Measurements from ENCODE around the gene RAB20. TPM values are rescaled to one million over a fixed set of nuclear protein-coding genes. Genes with fewer than 3 reads are reported as not detected.

Gene RAB20
- total RNA-seq, 4 donors from 2014 or later: 0.77 to 12.4 (median 9.1) TPM

- Histone ChIP-seq H3K4me1 (peaks cover 0 to 6% of the 10 kb centered on the region in 2 donors), H3K36me3 (no peaks in the 10 kb centered on the region), H3K4me3 (no peak overlapping the region), H3K27me3 (no peaks in the 10 kb centered on the region), H3K27ac (no peak overlapping the region), H3K9me3 (no peaks in the 10 kb centered on the region)
- DNase-seq: no peak
- TF ChIP-seq CTCF (IDR thresholded peaks at IDR 0.05): no peak
- TF ChIP-seq POLR2A (IDR thresholded peaks at IDR 0.05): no peak
- intact Hi-C loops (cut with DNase I; ENCODE audit: low total_unique reads): no loop called here
Observed at GRCh38 chr13:110503037-110503901, 58.3 kb downstream of the RAB20 start.

GRCh38 chr13:110501188-110501587 is 60.3 kb downstream of the RAB20 start:
- Histone ChIP-seq H3K36me3 (no peaks in the 10 kb centered on the region), H3K27ac (no peak overlapping the region), H3K9me3 (no peaks in the 10 kb centered on the region), H3K27me3 (no peaks in the 10 kb centered on the region), H3K4me1 (no peaks in the 10 kb centered on the region), H3K4me3 (no peak overlapping the region)
- DNase-seq: no peak
- TF ChIP-seq CTCF (IDR thresholded peaks at IDR 0.05) (no peak), POLR2A (IDR thresholded peaks at IDR 0.05) (no peak)
- intact Hi-C loops (cut with DNase I; ENCODE audit: low total_unique reads): no loop called here

GRCh38 chr13:110500341-110500740 is 61.2 kb downstream of the RAB20 start:
- no peak for TF ChIP-seq POLR2A (IDR thresholded peaks at IDR 0.05)
- no peak for TF ChIP-seq CTCF (IDR thresholded peaks at IDR 0.05)
- H3K27ac ChIP-seq: no peak overlapping the region
- intact Hi-C loops (cut with DNase I; ENCODE audit: low total_unique reads): no loop called here
- no peaks in the 10 kb centered on the region for H3K9me3 ChIP-seq
- no peaks in the 10 kb centered on the region for H3K36me3 ChIP-seq
- H3K4me1 ChIP-seq: no peaks in the 10 kb centered on the region
- H3K4me3 ChIP-seq: no peak overlapping the region
- no peaks in the 10 kb centered on the region for H3K27me3 ChIP-seq
- no peak for DNase-seq

- H3K27me3 ChIP-seq: no peaks in the 10 kb centered on the region
- no peaks in the 10 kb centered on the region for H3K4me1 ChIP-seq
- no peaks in the 10 kb centered on the region for H3K9me3 ChIP-seq
- TF ChIP-seq POLR2A (IDR thresholded peaks at IDR 0.05) (no peak), CTCF (IDR thresholded peaks at IDR 0.05) (no peak)
- no peaks in the 10 kb centered on the region for H3K36me3 ChIP-seq
- no peak overlapping the region for H3K27ac ChIP-seq
- no peak for DNase-seq
- H3K4me3 ChIP-seq: no peak overlapping the region
- intact Hi-C loops (cut with DNase I; ENCODE audit: low total_unique reads): no loop called here
Observed at GRCh38 chr13:110499621-110500281, 61.8 kb downstream of the RAB20 start.

- DNase-seq: no peak
- TF ChIP-seq POLR2A (IDR thresholded peaks at IDR 0.05) (no peak), CTCF (IDR thresholded peaks at IDR 0.05) (no peak)
- intact Hi-C loops (cut with DNase I; ENCODE audit: low total_unique reads): no loop called here
- Histone ChIP-seq H3K4me1 (no peaks in the 10 kb centered on the region), H3K9me3 (no peaks in the 10 kb centered on the region), H3K36me3 (no peaks in the 10 kb centered on the region), H3K4me3 (no peak overlapping the region), H3K27me3 (no peaks in the 10 kb centered on the region), H3K27ac (no peak overlapping the region)
Observed at GRCh38 chr13:110498765-110499164, 62.8 kb downstream of the RAB20 start.
